HL-60 (cell line): ENCODE measurements around the gene SIPA1L3.

Experiments used
- DNase-seq, 2 experiments: peaks; one replicate each; pipeline ENCODE4 v3.0.0-alpha.2; 2010 to 2020; ENCODE audit warnings: low read depth in 1 of 2, low spot score in 1 of 2
- H3K27ac ChIP-seq: fragments of 250-450 bp; sonication (Bioruptor Pico); replicated peaks from 2 replicates; pipeline ENCODE4 v1.5.1; 2020; ENCODE audit warnings: mild to moderate bottlenecking, moderate library complexity
- H3K27me3 ChIP-seq: fragments of 250-450 bp; sonication (Bioruptor Pico); 2 replicates; pipeline ENCODE4 v1.5.1; 2021; ENCODE audit warnings: mild to moderate bottlenecking, moderate library complexity; ENCODE audit not compliant: insufficient read depth, poor library complexity, severe bottlenecking
- H3K4me3 ChIP-seq: replicated peaks from 2 replicates; pipeline ENCODE4 v1.5.1; 2011; ENCODE audit warnings: mild to moderate bottlenecking, control low read depth, low read length; ENCODE audit not compliant: insufficient read depth
- GABPA ChIP-seq: IDR thresholded peaks from 2 replicates; pipeline ENCODE4 v1.6.1; 2012; ENCODE audit warnings: low read depth
- POLR2AphosphoS5 ChIP-seq: IDR thresholded peaks from 2 replicates; pipeline ENCODE4 v1.6.1; 2012; ENCODE audit warnings: low read depth
- SPI1 ChIP-seq: IDR thresholded peaks from 2 replicates; pipeline ENCODE4 v1.6.1; 2012; ENCODE audit warnings: low read depth, mild to moderate bottlenecking, borderline replicate concordance
- TF ChIP-seq, protein P1 (sequence below): IDR thresholded peaks from one replicate; pipeline ENCODE4 v1.5.1; 2011; ENCODE audit warnings: low read length, control low read depth, inconsistent platforms; ENCODE audit not compliant: insufficient read depth
- TF ChIP-seq, protein P2 (sequence below): IDR thresholded peaks from 2 replicates; pipeline ENCODE4 v1.6.1; 2012; ENCODE audit warnings: low read depth; ENCODE audit not compliant: insufficient replicate concordance

Gene SIPA1L3

DNA sequence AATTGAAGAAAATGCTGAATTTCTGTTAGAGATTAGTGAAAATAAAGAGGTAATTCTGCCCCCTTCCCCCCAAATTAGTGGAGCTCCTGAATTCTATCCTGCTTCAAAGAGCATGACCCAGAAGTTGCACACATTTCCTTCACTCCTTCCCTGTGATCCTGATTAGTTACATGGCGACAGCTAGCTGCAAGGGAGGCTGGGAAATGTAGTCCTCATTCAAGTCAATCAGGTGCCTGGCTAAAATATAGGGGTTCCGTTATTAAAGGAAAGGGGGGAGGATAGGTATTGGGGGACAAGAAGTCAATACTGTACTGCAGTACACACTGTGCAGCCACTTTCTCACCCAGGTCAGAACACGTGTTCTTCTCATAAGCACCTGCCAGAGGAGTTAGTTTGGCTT is 65.8 kb downstream of the SIPA1L3 start:
- no peaks in the 10 kb centered on the region for H3K27me3 ChIP-seq
- no peak for TF ChIP-seq SPI1
- TF ChIP-seq GABPA: no peak
- TF ChIP-seq, protein P1, sequence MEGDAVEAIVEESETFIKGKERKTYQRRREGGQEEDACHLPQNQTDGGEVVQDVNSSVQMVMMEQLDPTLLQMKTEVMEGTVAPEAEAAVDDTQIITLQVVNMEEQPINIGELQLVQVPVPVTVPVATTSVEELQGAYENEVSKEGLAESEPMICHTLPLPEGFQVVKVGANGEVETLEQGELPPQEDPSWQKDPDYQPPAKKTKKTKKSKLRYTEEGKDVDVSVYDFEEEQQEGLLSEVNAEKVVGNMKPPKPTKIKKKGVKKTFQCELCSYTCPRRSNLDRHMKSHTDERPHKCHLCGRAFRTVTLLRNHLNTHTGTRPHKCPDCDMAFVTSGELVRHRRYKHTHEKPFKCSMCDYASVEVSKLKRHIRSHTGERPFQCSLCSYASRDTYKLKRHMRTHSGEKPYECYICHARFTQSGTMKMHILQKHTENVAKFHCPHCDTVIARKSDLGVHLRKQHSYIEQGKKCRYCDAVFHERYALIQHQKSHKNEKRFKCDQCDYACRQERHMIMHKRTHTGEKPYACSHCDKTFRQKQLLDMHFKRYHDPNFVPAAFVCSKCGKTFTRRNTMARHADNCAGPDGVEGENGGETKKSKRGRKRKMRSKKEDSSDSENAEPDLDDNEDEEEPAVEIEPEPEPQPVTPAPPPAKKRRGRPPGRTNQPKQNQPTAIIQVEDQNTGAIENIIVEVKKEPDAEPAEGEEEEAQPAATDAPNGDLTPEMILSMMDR: no peak
- TF ChIP-seq POLR2AphosphoS5: no peak
- TF ChIP-seq, protein P2, sequence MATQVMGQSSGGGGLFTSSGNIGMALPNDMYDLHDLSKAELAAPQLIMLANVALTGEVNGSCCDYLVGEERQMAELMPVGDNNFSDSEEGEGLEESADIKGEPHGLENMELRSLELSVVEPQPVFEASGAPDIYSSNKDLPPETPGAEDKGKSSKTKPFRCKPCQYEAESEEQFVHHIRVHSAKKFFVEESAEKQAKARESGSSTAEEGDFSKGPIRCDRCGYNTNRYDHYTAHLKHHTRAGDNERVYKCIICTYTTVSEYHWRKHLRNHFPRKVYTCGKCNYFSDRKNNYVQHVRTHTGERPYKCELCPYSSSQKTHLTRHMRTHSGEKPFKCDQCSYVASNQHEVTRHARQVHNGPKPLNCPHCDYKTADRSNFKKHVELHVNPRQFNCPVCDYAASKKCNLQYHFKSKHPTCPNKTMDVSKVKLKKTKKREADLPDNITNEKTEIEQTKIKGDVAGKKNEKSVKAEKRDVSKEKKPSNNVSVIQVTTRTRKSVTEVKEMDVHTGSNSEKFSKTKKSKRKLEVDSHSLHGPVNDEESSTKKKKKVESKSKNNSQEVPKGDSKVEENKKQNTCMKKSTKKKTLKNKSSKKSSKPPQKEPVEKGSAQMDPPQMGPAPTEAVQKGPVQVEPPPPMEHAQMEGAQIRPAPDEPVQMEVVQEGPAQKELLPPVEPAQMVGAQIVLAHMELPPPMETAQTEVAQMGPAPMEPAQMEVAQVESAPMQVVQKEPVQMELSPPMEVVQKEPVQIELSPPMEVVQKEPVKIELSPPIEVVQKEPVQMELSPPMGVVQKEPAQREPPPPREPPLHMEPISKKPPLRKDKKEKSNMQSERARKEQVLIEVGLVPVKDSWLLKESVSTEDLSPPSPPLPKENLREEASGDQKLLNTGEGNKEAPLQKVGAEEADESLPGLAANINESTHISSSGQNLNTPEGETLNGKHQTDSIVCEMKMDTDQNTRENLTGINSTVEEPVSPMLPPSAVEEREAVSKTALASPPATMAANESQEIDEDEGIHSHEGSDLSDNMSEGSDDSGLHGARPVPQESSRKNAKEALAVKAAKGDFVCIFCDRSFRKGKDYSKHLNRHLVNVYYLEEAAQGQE: no peak
- H3K4me3 ChIP-seq: no peak overlapping the region
- no peak overlapping the region for H3K27ac ChIP-seq
- no peak for DNase-seq

DNA sequence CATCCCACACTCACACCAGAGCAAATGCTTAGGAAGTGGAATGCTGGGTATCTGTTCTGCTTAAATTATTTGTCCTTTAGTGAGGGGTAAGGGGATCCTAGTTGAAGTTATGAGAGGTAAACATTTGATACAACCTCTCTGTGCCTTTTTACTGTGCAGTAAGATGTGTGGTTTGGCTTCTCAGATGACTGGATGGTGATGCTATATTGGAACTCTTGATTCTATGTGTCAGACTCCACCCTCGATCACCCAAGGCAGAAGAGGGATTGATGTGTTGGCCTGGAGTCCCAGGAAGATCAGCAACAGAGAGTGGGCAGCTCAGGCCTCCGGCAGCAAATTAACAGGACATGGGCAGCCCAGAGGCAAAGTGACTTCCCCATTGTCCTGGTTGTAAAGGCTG is 66.7 kb downstream of the SIPA1L3 start:
- Histone ChIP-seq H3K4me3 (no peak overlapping the region), H3K27ac (no peak overlapping the region), H3K27me3 (no peaks in the 10 kb centered on the region)
- no peak for DNase-seq
- TF ChIP-seq GABPA (no peak), POLR2AphosphoS5 (no peak), SPI1 (no peak)
- TF ChIP-seq, protein P1: no peak

DNA sequence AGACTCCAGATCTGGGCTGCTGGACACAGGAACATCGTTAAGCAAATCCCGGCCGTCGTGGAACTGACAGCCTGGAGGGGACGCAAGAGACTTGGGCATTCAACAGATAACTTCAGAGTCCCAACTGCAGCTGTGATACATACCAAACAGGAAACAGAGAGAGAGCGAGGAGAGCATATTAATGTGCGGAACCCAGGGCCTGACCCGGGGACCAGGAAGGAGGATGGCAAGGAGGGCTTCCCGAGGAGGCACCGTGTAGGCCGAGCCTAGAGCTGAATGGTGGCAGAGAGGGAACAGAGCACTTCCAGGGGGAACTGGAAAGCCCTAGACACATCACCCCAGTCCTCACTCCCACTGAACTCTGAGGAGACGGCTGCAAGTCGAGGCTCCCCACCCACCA is 68.1 kb downstream of the SIPA1L3 start:
- Histone ChIP-seq H3K27me3 (no peaks in the 10 kb centered on the region), H3K27ac (no peak overlapping the region), H3K4me3 (no peak overlapping the region)
- DNase-seq: no peak
- TF ChIP-seq SPI1: no peak

DNA sequence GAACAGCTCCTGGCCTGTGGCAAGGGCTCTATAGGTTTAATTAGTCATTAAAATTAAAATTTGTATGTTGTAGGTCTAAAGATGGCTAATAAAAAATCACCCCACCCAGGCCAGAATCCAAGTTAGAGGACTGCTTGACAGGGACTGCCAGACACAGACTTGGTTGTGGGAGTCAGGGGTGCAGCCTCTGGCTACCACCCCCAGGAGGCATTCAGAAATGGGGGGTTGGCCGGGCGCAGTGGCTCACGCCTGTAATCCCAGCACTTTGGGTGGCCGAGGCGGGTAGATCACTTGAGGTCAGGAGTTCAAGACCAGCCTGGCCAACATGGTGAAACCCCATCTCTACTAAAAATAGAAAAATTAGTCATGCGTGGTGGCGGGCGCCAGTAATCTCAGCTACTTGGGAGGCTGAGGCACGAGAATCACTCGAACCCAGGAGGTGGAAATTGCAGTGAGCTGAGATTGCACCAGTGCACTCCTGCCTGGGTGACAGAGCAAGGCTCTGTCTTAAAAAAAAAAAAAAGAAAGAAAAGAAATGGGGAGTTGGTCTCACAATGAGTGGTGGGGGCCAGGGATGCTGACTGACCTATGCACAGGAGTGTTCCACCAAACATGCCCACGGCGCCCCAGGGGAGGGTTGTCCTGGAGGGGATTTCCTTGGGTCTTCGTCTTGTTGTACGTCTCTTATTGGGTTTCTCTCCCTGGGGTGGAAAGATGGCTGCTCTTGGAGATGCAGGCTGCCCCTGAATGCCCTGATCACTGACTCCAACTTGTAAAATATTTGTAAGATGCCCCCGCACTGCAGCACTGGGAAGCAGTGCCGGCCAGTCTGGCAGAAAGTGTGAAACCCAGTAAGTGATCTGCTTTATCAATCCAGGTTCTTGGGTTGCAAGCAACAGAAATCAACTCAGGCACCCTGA is 68.8 kb downstream of the SIPA1L3 start:
- no peak for TF ChIP-seq POLR2AphosphoS5
- TF ChIP-seq GABPA: no peak
- TF ChIP-seq, protein P1: no peak
- TF ChIP-seq SPI1: no peak
- TF ChIP-seq, protein P2: no peak
- no peak overlapping the region for H3K4me3 ChIP-seq
- H3K27ac ChIP-seq: no peak overlapping the region
- no peaks in the 10 kb centered on the region for H3K27me3 ChIP-seq
- DNase-seq: no peak
